COR-L47 (cell line): ENCODE data around the gene GOLGA8T.
"Not testable (repeated sequence)": the region's sequence is repeated elsewhere in the genome, so short reads cannot be mapped to it uniquely, and the experiment has no call there.

Experiments used
- DNase-seq: peaks from one replicate; lab custom pipeline; 2025; lab: John Stamatoyannopoulos, UW

Gene GOLGA8T

GRCh38 chr15:30192119-30192745 lies 57.4 kb downstream of the GOLGA8T start:
- not testable (repeated sequence) for DNase-seq

DNA sequence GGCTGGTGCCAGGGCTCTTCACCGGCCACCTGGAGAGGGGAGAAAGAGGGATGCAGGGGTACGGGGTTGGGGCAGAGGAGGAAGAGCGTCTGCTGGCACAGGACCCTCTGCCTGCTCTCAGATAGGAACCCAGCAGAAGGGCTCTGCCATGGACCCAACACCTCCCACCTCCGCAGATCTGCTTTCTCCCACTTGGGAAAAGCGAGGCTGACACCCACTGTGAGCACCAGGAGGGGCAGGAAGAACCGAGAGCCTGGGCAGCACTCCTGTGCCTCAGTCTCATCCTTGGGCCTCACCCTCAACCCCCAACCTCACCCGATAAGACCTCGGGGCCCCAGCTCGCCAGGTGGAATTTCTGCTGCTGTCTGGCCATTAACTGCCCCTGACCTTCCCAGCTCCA lies 58.0 kb downstream of the GOLGA8T start:
- DNase-seq, result not testable (repeated sequence)
